Gastrocnemius medialis (tissue), 4 donors: ENCODE measurements around the gene LRTM2.

Experiments
- POLR2A ChIP-seq, 2 donors: fragments of 450-650 bp; IDR thresholded peaks; one replicate each; pipeline ENCODE4 v1.6.1; 2017; ENCODE audit warnings: antibody characterized with exemption in 2 of 2, mild to moderate bottlenecking in 2 of 2, moderate library complexity in 2 of 2
- TF ChIP-seq, protein P1 (sequence below), 5 experiments: fragments of 450-650 bp in 3 of 5; fragments of 200-600 bp in 2 of 5; sonication (generic) in 2 of 5; IDR thresholded peaks in 4 of 5; conservative IDR thresholded peaks in 1 of 5; 1 replicate in 4 of 5; 2 replicates in 1 of 5; pipeline ENCODE4 v1.5.1; 2016 to 2019; ENCODE audit warnings: antibody characterized with exemption in 5 of 5, mild to moderate bottlenecking in 3 of 5, moderate library complexity in 3 of 5

DNA sequence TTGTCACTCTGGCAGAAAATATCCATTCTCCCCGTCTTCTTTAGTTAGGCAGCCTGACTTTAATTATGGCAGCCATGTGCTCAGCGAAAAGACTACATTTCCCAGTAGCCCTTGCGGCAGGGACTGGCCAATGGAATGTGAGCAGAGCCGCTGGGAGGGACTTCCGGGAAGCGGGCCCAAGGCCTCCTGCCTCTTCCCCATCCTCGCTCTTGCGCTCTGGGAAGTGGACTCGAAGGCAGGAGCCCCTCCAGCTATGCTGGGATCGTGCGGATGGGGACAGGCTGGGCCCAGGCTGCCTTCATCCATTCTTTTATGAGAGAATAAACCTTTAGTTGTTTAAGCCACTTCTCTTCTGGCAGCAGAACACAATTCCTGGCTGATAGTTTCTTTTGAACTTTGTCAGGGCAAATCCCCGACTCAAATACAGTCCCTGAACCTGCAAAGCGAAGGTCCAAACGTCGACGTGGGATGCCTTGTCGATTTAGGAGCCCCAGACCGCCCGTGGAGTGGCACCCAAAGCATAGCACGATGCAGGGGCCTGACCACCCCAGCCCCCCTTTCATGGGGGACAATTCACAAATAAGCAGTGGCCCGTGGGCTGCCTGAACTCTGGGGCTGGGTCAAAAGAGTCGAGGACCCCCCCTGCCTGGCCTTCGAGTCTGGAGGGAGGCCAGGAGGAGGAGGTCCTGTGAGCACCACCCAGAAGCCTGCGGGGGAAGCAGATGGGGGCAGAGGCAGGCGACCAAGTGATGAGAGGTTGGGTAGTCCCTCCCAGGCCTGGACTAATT, 15.6 kb upstream of the LRTM2 start:
- TF ChIP-seq, protein P1, sequence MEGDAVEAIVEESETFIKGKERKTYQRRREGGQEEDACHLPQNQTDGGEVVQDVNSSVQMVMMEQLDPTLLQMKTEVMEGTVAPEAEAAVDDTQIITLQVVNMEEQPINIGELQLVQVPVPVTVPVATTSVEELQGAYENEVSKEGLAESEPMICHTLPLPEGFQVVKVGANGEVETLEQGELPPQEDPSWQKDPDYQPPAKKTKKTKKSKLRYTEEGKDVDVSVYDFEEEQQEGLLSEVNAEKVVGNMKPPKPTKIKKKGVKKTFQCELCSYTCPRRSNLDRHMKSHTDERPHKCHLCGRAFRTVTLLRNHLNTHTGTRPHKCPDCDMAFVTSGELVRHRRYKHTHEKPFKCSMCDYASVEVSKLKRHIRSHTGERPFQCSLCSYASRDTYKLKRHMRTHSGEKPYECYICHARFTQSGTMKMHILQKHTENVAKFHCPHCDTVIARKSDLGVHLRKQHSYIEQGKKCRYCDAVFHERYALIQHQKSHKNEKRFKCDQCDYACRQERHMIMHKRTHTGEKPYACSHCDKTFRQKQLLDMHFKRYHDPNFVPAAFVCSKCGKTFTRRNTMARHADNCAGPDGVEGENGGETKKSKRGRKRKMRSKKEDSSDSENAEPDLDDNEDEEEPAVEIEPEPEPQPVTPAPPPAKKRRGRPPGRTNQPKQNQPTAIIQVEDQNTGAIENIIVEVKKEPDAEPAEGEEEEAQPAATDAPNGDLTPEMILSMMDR (IDR thresholded peaks at IDR 0.05 in 4 of 5, conservative IDR thresholded peaks at IDR 0.05 in 1 of 5): no peak
- TF ChIP-seq POLR2A (IDR thresholded peaks at IDR 0.05): no peak
